Panc1 (cell line): ENCODE measurements around the gene IGSF10. TPM values are rescaled to one million over a fixed set of nuclear protein-coding genes. Genes with fewer than 3 reads are reported as not detected.

Experiments
- ATAC-seq: fragments of 200-7000 bp; cut with Tn5 transposase; 2 replicates; pipeline ENCODE4 v1.9.1; 2020; ENCODE audit warnings: mild to moderate bottlenecking, moderate library complexity
- BruUV-seq: library from RNA; stranded (reverse); fragments of 400-500 nt; replicated peaks from 2 replicates; lab custom pipeline; 2021; lab: Mats Ljungman, UMichigan
- CTCF ChIA-PET: fragments of 300-600 bp; sonication (Branson Sonifier 250); formaldehyde crosslinking; loops from one replicate; lab custom pipeline; 2022; ENCODE audit warnings: antibody characterized with exemption; lab: Charles Lee
- POLR2A ChIA-PET: fragments of 300-600 bp; sonication (Branson Sonifier 250); formaldehyde crosslinking; loops from one replicate; lab custom pipeline; 2022; ENCODE audit warnings: antibody characterized with exemption; lab: Charles Lee
- DNase-seq: peaks from one replicate; pipeline ENCODE4 v3.0.0-alpha.2; 2010; ENCODE audit warnings: low read depth, low spot score
- H3K27ac ChIP-seq: 2 replicates; pipeline ENCODE4 v1.5.1; 2011; ENCODE audit warnings: mild to moderate bottlenecking, low read length, inconsistent platforms
- H3K27me3 ChIP-seq: fragments of 200-500 bp; sonication (Bioruptor generic); 2 replicates; pipeline ENCODE4 v1.6.0; 2014; ENCODE audit warnings: low read length, inconsistent platforms; ENCODE audit not compliant: control insufficient read depth, insufficient read depth
- H3K36me3 ChIP-seq: fragments of 200-500 bp; sonication (Bioruptor generic); 2 replicates; pipeline ENCODE4 v1.5.1; 2014; ENCODE audit warnings: inconsistent platforms, mild to moderate bottlenecking, low read length, moderate library complexity; ENCODE audit not compliant: control insufficient read depth, insufficient read depth
- H3K4me1 ChIP-seq: 2 replicates; pipeline ENCODE4 v1.5.1; 2011; ENCODE audit warnings: inconsistent platforms, mild to moderate bottlenecking, low read length, moderate library complexity; ENCODE audit not compliant: control insufficient read depth, insufficient read depth
- H3K4me3 ChIP-seq, 2 experiments: 2 replicates each; pipeline ENCODE4 v1.5.1; 2011 to 2012; ENCODE audit warnings: low read depth in 2 of 2, low read length in 2 of 2, mild to moderate bottlenecking in 2 of 2, inconsistent platforms in 1 of 2, moderate library complexity in 1 of 2
- H3K9me3 ChIP-seq: fragments of 200-500 bp; sonication (Bioruptor generic); 2 replicates; pipeline ENCODE4 v1.5.1; 2014; ENCODE audit warnings: low read depth, mild to moderate bottlenecking, inconsistent platforms, low read length, moderate library complexity; ENCODE audit not compliant: control insufficient read depth, insufficient read depth
- CTCF ChIP-seq: fragments of 450-650 bp; IDR thresholded peaks from 2 replicates; pipeline ENCODE4 v1.5.1; 2017; ENCODE audit warnings: mild to moderate bottlenecking
- POLR2AphosphoS5 ChIP-seq: IDR thresholded peaks from 2 replicates; pipeline ENCODE4 v1.6.1; 2012; ENCODE audit warnings: mild to moderate bottlenecking, low read depth, low read length, moderate library complexity
- REST ChIP-seq, 2 experiments: IDR thresholded peaks; 2 replicates each; pipeline ENCODE4 v1.6.1; 2011 to 2012; ENCODE audit warnings: low read depth in 2 of 2, control low read depth in 1 of 2, low read length in 1 of 2, mild to moderate bottlenecking in 1 of 2, moderate library complexity in 1 of 2; ENCODE audit not compliant: insufficient read depth in 1 of 2
- SIN3A ChIP-seq: IDR thresholded peaks from 2 replicates; pipeline ENCODE4 v1.6.1; 2012; ENCODE audit warnings: low read depth, mild to moderate bottlenecking, low read length, moderate library complexity, borderline replicate concordance; ENCODE audit not compliant: insufficient read depth
- TCF7L2 ChIP-seq: IDR thresholded peaks from 2 replicates; pipeline ENCODE4 v1.6.1; 2011; ENCODE audit warnings: mild to moderate bottlenecking, low read depth, low read length, inconsistent platforms
- in situ Hi-C: cut with HindIII; loops from 2 replicates; pipeline ENCODE4 v1.10.0; 2016; ENCODE audit warnings: low sequenced_read_pairs, low pct_unique_long_range_greater_than_20kb
- intact Hi-C: fragments of 100-400 bp; cut with micrococcal nuclease; formaldehyde crosslinking; loops from one replicate; pipeline ENCODE4 v1.10.0; 2022; ENCODE audit not compliant: unreplicated experiment
- total RNA-seq: library from RNA; stranded (reverse); gene quantifications from one replicate; pipeline ENCODE4 v1.2.1, GENCODE V29; 2021; ENCODE audit not compliant: unreplicated experiment

The IGSF10 gene
- total RNA-seq, 1 experiment from 2014 or later = 0.10 TPM

- intact Hi-C loops (no loop called here), in situ Hi-C loops (no loop called here)
- ATAC-seq = no peak
- Histone ChIP-seq H3K27ac (no peak overlapping the region), H3K4me1 (no peaks in the 10 kb centered on the region), H3K36me3 (no peaks in the 10 kb centered on the region), H3K9me3 (no peaks in the 10 kb centered on the region), H3K27me3 (no peaks in the 10 kb centered on the region), H3K4me3 (no peak overlapping the region)
- TF ChIP-seq POLR2AphosphoS5 (no peak), REST (IDR thresholded peaks at IDR 0.05; ENCODE audit: insufficient read depth in 1 of 2, low read depth in 2 of 2, low read length in 1 of 2) (no peak), SIN3A (no peak), TCF7L2 (no peak), CTCF (no peak)
- no TSS peak for BruUV-seq
- ChIA-PET POLR2A (no interaction called here), CTCF (no interaction called here)
- no peak for DNase-seq
Measured at GRCh38 chr3:151479452-151479851, 18.6 kb upstream of the IGSF10 start.

GRCh38 chr3:151478335-151478697 lies 17.5 kb upstream of the IGSF10 start:
- intact Hi-C loops = no loop called here
- in situ Hi-C loops = no loop called here
- DNase-seq (no peak), ATAC-seq (no peak)
- TF ChIP-seq POLR2AphosphoS5 (no peak), TCF7L2 (no peak), SIN3A (no peak), REST (IDR thresholded peaks at IDR 0.05; ENCODE audit: insufficient read depth in 1 of 2, low read depth in 2 of 2, low read length in 1 of 2) (no peak), CTCF (no peak)
- H3K36me3 ChIP-seq = no peaks in the 10 kb centered on the region
- no peaks in the 10 kb centered on the region for H3K27me3 ChIP-seq
- BruUV-seq = no TSS peak
- ChIA-PET POLR2A (no interaction called here), CTCF (no interaction called here)
- H3K9me3 ChIP-seq = no peaks in the 10 kb centered on the region
- no peaks in the 10 kb centered on the region for H3K4me1 ChIP-seq
- H3K4me3 ChIP-seq = no peak overlapping the region
- H3K27ac ChIP-seq = no peak overlapping the region
